A673 (cell line): Measurements from ENCODE around the gene PGRMC2. TPM values are rescaled to one million over a fixed set of nuclear protein-coding genes. Genes with fewer than 3 reads are reported as not detected.

Experiments
- BruUV-seq: library from RNA; stranded (reverse); fragments of 400-500 nt; replicated peaks from 2 replicates; lab custom pipeline; 2021; lab: Mats Ljungman, UMichigan
- CTCF ChIA-PET: fragments of 300-600 bp; sonication (Branson Sonifier 250); formaldehyde crosslinking; loops from one replicate; lab custom pipeline; 2022; ENCODE audit warnings: antibody characterized with exemption; lab: Charles Lee
- POLR2A ChIA-PET: fragments of 300-600 bp; sonication (Branson Sonifier 250); formaldehyde crosslinking; loops from one replicate; lab custom pipeline; 2022; ENCODE audit warnings: antibody characterized with exemption; ENCODE audit not compliant: low non-redundant PET; lab: Charles Lee
- DNase-seq: peaks from one replicate; pipeline ENCODE4 v3.0.0-alpha.2; 2015; ENCODE audit warnings: low spot score
- H3K27ac ChIP-seq: fragments of 200-600 bp; sonication (generic); 2 replicates; pipeline ENCODE4 v1.5.1; 2016; ENCODE audit warnings: mixed run types, low read depth, mild to moderate bottlenecking, mixed read lengths, antibody characterized with exemption, low read length; ENCODE audit not compliant: poor library complexity, severe bottlenecking
- H3K27me3 ChIP-seq: fragments of 200-600 bp; sonication (generic); replicated peaks from 2 replicates; pipeline ENCODE4 v1.6.1; 2017; ENCODE audit warnings: mixed run types, low read depth, mild to moderate bottlenecking, mixed read lengths, antibody characterized with exemption, low read length; ENCODE audit not compliant: insufficient read depth, poor library complexity
- H3K36me3 ChIP-seq: fragments of 200-600 bp; sonication (generic); 2 replicates; pipeline ENCODE4 v1.6.1; 2016; ENCODE audit warnings: mixed run types, mild to moderate bottlenecking, mixed read lengths, antibody characterized with exemption, low read length; ENCODE audit not compliant: insufficient read depth, poor library complexity, severe bottlenecking
- H3K4me1 ChIP-seq: fragments of 200-600 bp; sonication (generic); 2 replicates; pipeline ENCODE4 v1.6.1; 2017; ENCODE audit warnings: mixed run types, mild to moderate bottlenecking, mixed read lengths, antibody characterized with exemption, low read length; ENCODE audit not compliant: insufficient read depth, poor library complexity, severe bottlenecking
- H3K4me3 ChIP-seq: fragments of 200-600 bp; sonication (generic); 2 replicates; pipeline ENCODE4 v1.5.1; 2016; ENCODE audit warnings: low read depth, mixed run types, mild to moderate bottlenecking, mixed read lengths, low read length; ENCODE audit not compliant: poor library complexity, severe bottlenecking
- H3K9me3 ChIP-seq: fragments of 200-600 bp; sonication (generic); 2 replicates; pipeline ENCODE4 v1.6.1; 2016; ENCODE audit warnings: mixed run types, low read depth, mild to moderate bottlenecking, mixed read lengths, antibody characterized with exemption, low read length; ENCODE audit not compliant: poor library complexity, severe bottlenecking
- EZH2 ChIP-seq: fragments of 200-600 bp; sonication (generic); IDR thresholded peaks from 2 replicates; pipeline ENCODE4 v1.6.1; 2017; ENCODE audit warnings: borderline replicate concordance, low read depth, mild to moderate bottlenecking, mixed read lengths, antibody characterized with exemption, low read length; ENCODE audit not compliant: poor library complexity, severe bottlenecking
- intact Hi-C: fragments of 100-400 bp; cut with micrococcal nuclease; formaldehyde crosslinking; loops from one replicate; pipeline ENCODE4 v1.10.0; 2022; ENCODE audit not compliant: unreplicated experiment
- total RNA-seq: library from RNA; stranded (reverse); gene quantifications from 2 replicates; pipeline ENCODE4 v1.2.3, GENCODE V29; 2021
- TF ChIP-seq, protein P1 (sequence below): fragments of 300-800, 200-600 bp; sonication (generic); conservative IDR thresholded peaks from 2 replicates; pipeline ENCODE4 v1.5.1; 2017; ENCODE audit warnings: low read depth, mild to moderate bottlenecking, antibody characterized with exemption, low read length, moderate library complexity, mixed read lengths

Gene PGRMC2
- total RNA-seq, 1 experiment from 2014 or later: 51.7 TPM

DNA sequence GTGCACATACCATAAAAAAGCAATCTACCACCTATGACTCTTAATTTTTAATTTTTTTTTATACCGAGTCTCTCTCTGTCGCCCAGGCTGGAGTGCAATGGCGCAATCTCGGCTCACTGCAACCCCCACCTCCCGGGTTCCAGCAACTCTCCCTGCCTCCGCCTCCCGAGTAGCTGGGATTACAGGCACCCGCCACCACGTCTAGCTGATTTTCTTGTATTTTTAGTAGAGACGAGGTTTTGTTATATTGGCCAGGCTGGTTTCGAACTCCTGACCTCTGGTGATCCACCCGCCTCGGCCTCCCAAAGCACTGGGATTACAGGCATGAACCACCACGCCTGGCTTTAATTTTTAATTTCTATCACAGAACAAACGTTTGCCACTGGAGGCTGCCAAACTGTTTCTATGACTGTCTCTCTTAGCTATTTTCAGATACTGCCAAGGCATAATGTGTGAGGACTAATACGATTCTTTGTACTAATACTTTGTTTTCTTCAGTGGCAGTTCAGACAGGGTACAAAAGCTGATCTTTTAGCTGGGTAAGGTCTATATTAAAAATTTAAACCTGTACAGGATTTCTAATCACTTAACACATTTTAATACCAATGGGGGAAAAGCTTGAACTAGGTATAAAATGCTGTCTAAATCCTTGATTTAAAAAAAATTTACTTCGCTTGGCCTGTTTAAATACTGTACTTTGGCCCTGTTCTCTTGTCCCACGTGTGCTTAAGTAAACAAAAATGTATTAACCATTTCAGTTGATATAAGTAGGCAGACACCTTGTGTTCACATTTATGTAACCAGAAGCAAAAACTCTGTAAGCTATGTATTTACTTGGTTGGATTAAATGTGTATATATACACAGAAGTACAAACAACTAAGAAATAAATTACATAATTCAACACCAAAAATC, 2.3 kb downstream of the PGRMC2 start:
- TF ChIP-seq EZH2: no peak
- TF ChIP-seq, protein P1, sequence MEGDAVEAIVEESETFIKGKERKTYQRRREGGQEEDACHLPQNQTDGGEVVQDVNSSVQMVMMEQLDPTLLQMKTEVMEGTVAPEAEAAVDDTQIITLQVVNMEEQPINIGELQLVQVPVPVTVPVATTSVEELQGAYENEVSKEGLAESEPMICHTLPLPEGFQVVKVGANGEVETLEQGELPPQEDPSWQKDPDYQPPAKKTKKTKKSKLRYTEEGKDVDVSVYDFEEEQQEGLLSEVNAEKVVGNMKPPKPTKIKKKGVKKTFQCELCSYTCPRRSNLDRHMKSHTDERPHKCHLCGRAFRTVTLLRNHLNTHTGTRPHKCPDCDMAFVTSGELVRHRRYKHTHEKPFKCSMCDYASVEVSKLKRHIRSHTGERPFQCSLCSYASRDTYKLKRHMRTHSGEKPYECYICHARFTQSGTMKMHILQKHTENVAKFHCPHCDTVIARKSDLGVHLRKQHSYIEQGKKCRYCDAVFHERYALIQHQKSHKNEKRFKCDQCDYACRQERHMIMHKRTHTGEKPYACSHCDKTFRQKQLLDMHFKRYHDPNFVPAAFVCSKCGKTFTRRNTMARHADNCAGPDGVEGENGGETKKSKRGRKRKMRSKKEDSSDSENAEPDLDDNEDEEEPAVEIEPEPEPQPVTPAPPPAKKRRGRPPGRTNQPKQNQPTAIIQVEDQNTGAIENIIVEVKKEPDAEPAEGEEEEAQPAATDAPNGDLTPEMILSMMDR: no peak
- ChIA-PET POLR2A (no interaction called here), CTCF (no interaction called here)
- intact Hi-C loops: loop anchor here (5.0 to 10.0 kb wide), 3 partner anchors 102 to 527 kb away; partner anchors contain the start of gene LARP1B
- H3K9me3 ChIP-seq: no peaks in the 10 kb centered on the region
- no peak overlapping the region for H3K27ac ChIP-seq
- no peaks in the 10 kb centered on the region for H3K4me1 ChIP-seq
- DNase-seq: no peak
- no peaks in the 10 kb centered on the region for H3K27me3 ChIP-seq
- no TSS peak for BruUV-seq
- H3K4me3 ChIP-seq: peak overlapping the region; percentile 84
- H3K36me3 ChIP-seq: peaks cover 5% of the 10 kb centered on the region

DNA sequence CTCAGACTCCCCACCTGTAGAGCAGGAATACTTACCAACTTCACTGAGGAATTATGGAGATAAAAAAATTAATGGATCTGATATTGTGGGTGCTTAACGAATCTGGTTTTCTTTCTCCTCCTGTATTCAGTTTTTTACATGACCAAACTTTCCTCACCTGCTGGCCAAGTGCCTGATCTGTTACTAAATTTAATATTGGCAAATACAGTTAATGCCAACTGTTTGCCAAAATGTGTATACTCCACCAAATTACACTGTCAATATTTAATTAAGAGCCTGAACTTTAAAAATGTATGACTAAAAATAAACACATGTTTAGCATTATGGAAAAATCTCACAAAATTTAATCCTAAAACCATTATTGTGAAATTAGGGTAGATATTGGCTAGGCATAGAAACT, 3.3 kb downstream of the PGRMC2 start:
- no peak for TF ChIP-seq EZH2
- TF ChIP-seq, protein P1: no peak
- H3K4me3 ChIP-seq: no peak overlapping the region
- H3K27ac ChIP-seq: no peak overlapping the region
- intact Hi-C loops: loop anchor here (10.0 kb wide), 1 partner anchor 220 kb away; the partner anchor contains the start of gene LARP1B
- peaks cover 9% of the 10 kb centered on the region for H3K36me3 ChIP-seq
- ChIA-PET POLR2A (no interaction called here), CTCF (no interaction called here)
- no peaks in the 10 kb centered on the region for H3K27me3 ChIP-seq
- no peak for DNase-seq
- H3K4me1 ChIP-seq: no peaks in the 10 kb centered on the region
- no peaks in the 10 kb centered on the region for H3K9me3 ChIP-seq
- BruUV-seq: no TSS peak

GRCh38 chr4:128283071-128283470, 4.5 kb downstream of the PGRMC2 start:
- ChIA-PET POLR2A (no interaction called here), CTCF (no interaction called here)
- H3K36me3 ChIP-seq: peaks cover 12% of the 10 kb centered on the region
- no peaks in the 10 kb centered on the region for H3K27me3 ChIP-seq
- intact Hi-C loops: loop anchor here (10.0 kb wide), 1 partner anchor 218 kb away; the partner anchor contains the start of gene LARP1B
- DNase-seq: no peak
- no peak for TF ChIP-seq EZH2
- TF ChIP-seq, protein P1: no peak
- BruUV-seq: no TSS peak
- H3K9me3 ChIP-seq: no peaks in the 10 kb centered on the region
- H3K27ac ChIP-seq: no peak overlapping the region
- H3K4me3 ChIP-seq: no peak overlapping the region
- no peaks in the 10 kb centered on the region for H3K4me1 ChIP-seq
